ENCODE measurements around the gene KIF6. TPM values are rescaled to one million over a fixed set of nuclear protein-coding genes. Genes with fewer than 3 reads are reported as not detected.

The KIF6 gene
- total and polyA plus RNA-seq, 11 donors: 0.06 to 0.77 (median 0.48) TPM

- H3K27me3 ChIP-seq: no peaks in the 10 kb centered on the region
- H3K36me3 ChIP-seq: no peaks in the 10 kb centered on the region
- no peaks in the 10 kb centered on the region for H3K4me1 ChIP-seq
- TF ChIP-seq CTCF (IDR thresholded peaks at IDR 0.05) (no peak), POLR2A (IDR thresholded peaks at IDR 0.05) (no peak)
- no peak overlapping the region for H3K27ac ChIP-seq
- intact Hi-C loops (cut with DNase I): no loop called here
- no peak for DNase-seq
- 87 to 92% (median 89%) methylated on average over 4 of the region's 4 CpGs for WGBS, 4 donors
- H3K4me3 ChIP-seq: no peak overlapping the region
- H3K9me3 ChIP-seq: no peaks in the 10 kb centered on the region
- no peak for ATAC-seq
Measured at GRCh38 chr6:39411001-39411400, 314.2 kb downstream of the KIF6 start.

GRCh38 chr6:39409889-39410288 lies 315.3 kb downstream of the KIF6 start:
- no peak for ATAC-seq
- no peak overlapping the region for H3K4me3 ChIP-seq
- 88 to 95% (median 93%) methylated on average over 3 of the region's 3 CpGs for WGBS, 4 donors
- no peaks in the 10 kb centered on the region for H3K36me3 ChIP-seq
- no peak overlapping the region for H3K27ac ChIP-seq
- DNase-seq: no peak
- no peaks in the 10 kb centered on the region for H3K4me1 ChIP-seq
- TF ChIP-seq CTCF (IDR thresholded peaks at IDR 0.05): no peak
- TF ChIP-seq POLR2A (IDR thresholded peaks at IDR 0.05): no peak
- intact Hi-C loops (cut with DNase I): no loop called here
- no peaks in the 10 kb centered on the region for H3K27me3 ChIP-seq
- H3K9me3 ChIP-seq: no peaks in the 10 kb centered on the region

DNA sequence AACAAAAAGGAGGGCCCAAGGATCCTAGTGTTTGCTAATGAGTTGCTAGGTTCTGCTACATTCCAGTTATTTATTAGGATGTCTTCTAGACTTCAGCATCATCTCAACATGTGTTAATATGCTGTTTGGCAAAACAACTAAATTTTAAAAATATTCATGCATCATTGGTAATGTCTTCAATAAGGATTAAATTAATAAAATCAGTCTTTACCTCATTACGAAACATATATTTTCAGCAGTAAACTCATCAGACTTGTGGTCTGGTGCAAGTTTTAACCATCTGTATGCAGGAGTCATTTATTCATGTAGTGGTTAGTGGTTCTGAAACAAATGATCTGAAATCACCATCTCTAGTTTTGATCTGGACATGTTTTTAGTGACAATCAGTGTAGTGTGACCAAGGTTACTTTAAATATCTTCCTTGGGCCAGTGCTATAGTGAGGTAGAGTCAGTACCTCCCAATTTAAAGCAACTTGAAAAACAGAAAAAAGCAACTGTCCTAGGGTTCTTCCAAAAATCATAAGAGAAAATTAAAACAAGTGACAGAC lies 317.7 kb downstream of the KIF6 start:
- TF ChIP-seq CTCF (IDR thresholded peaks at IDR 0.05) (no peak), POLR2A (IDR thresholded peaks at IDR 0.05) (no peak)
- intact Hi-C loops (cut with DNase I): no loop called here
- ATAC-seq (no peak), DNase-seq (no peak)
- no peak overlapping the region for H3K4me3 ChIP-seq
- WGBS, 4 donors: 91 to 100% (median 98%) methylated on average over 1 of the region's 1 CpG
- no peaks in the 10 kb centered on the region for H3K27me3 ChIP-seq
- no peak overlapping the region for H3K27ac ChIP-seq
- H3K36me3 ChIP-seq: no peaks in the 10 kb centered on the region
- H3K4me1 ChIP-seq: no peaks in the 10 kb centered on the region
- no peaks in the 10 kb centered on the region for H3K9me3 ChIP-seq

GRCh38 chr6:39404312-39404711 lies 320.9 kb downstream of the KIF6 start:
- TF ChIP-seq POLR2A (IDR thresholded peaks at IDR 0.05): no peak
- TF ChIP-seq CTCF (IDR thresholded peaks at IDR 0.05): no peak
- DNase-seq: no peak
- H3K36me3 ChIP-seq: no peaks in the 10 kb centered on the region
- no peak for ATAC-seq
- no peaks in the 10 kb centered on the region for H3K27me3 ChIP-seq
- intact Hi-C loops (cut with DNase I): no loop called here
- no peak overlapping the region for H3K4me3 ChIP-seq
- WGBS, 4 donors: 85 to 89% (median 87%) methylated on average over 1 of the region's 1 CpG
- H3K9me3 ChIP-seq: no peaks in the 10 kb centered on the region
- H3K27ac ChIP-seq: no peak overlapping the region
- no peaks in the 10 kb centered on the region for H3K4me1 ChIP-seq
